ENCODE data around the gene PRKACB.

The PRKACB gene

DNA sequence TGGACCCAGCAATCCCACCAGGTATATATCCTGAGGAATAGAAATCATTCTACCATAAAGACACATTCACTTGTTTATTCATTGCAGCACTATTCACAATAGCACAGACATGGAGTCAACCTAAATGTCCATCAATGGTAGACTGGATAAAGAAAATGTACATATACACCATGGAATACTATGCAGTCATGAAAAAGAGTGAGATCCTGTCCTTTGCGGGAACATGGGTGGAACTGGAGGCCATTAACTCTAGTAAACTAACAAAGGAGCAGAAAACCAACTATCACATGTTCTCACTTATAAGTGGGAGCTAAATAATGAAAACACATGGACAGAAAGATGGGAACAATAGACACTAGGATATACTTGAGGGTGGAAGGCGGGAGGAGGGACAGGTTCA, 36.1 kb upstream of the PRKACB start:
- H3K36me3 ChIP-seq, result no peaks in the 10 kb centered on the region
- no peak for DNase-seq
- no peak for TF ChIP-seq CTCF (IDR thresholded peaks at IDR 0.05; ENCODE audit: low read depth, low read length)
- H3K4me3 ChIP-seq (ENCODE audit: low read depth, low read length), result no peak overlapping the region
- peaks cover 3% of the 10 kb centered on the region for H3K9me3 ChIP-seq (ENCODE audit: severe bottlenecking)
- no peaks in the 10 kb centered on the region for H3K27me3 ChIP-seq (ENCODE audit: insufficient read depth, low read depth, severe bottlenecking)
- H3K27ac ChIP-seq, result no peak overlapping the region

DNA sequence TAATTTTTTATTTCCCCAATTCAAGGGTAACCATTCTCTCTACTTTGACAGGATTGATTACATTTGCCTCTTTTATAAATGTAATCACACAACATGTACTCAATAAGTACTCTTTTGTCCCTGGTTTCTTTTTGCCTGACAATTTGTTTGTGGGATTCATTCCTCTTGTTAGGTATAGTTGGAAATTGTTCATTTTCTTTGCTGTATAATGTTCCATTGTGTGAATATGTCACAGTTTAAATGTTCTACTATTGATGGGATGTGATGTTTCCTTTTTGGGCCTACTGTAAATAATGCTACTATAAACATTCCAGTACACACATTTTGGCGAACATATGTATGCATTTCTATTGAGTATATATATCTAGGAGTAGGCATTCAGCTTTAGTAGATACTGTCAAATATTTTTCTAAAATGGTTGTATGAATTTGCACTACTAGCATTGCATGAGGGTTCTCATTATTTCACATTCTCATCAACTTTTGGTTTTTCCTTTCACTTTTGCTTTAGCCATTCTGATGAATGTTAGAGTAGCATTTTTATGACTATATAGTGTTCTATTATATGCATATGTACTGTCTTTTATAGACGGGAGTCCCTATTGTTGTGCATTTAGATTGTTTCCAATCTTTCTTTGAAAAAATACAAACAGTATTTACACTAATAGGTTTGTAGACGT, 35.0 kb upstream of the PRKACB start:
- H3K9me3 ChIP-seq (ENCODE audit: severe bottlenecking), result peaks cover 3% of the 10 kb centered on the region
- DNase-seq, result no peak
- no peak overlapping the region for H3K4me3 ChIP-seq (ENCODE audit: low read depth, low read length)
- H3K27me3 ChIP-seq (ENCODE audit: insufficient read depth, low read depth, severe bottlenecking), result no peaks in the 10 kb centered on the region
- TF ChIP-seq CTCF (IDR thresholded peaks at IDR 0.05; ENCODE audit: low read depth, low read length), result no peak
- H3K36me3 ChIP-seq, result no peaks in the 10 kb centered on the region
- no peak overlapping the region for H3K27ac ChIP-seq

GRCh38 chr1:84110629-84111028, 33.4 kb upstream of the PRKACB start:
- Histone ChIP-seq H3K27me3 (ENCODE audit: insufficient read depth, low read depth, severe bottlenecking) (no peaks in the 10 kb centered on the region), H3K27ac (no peak overlapping the region), H3K36me3 (no peaks in the 10 kb centered on the region), H3K9me3 (ENCODE audit: severe bottlenecking) (peaks cover 3% of the 10 kb centered on the region), H3K4me3 (ENCODE audit: low read depth, low read length) (no peak overlapping the region)
- TF ChIP-seq CTCF (IDR thresholded peaks at IDR 0.05; ENCODE audit: low read depth, low read length), result no peak
- no peak for DNase-seq

- H3K27ac ChIP-seq, result no peak overlapping the region
- TF ChIP-seq CTCF (IDR thresholded peaks at IDR 0.05; ENCODE audit: low read depth, low read length), result no peak
Observed at GRCh38 chr1:84116558-84116957, 27.5 kb upstream of the PRKACB start.

DNA sequence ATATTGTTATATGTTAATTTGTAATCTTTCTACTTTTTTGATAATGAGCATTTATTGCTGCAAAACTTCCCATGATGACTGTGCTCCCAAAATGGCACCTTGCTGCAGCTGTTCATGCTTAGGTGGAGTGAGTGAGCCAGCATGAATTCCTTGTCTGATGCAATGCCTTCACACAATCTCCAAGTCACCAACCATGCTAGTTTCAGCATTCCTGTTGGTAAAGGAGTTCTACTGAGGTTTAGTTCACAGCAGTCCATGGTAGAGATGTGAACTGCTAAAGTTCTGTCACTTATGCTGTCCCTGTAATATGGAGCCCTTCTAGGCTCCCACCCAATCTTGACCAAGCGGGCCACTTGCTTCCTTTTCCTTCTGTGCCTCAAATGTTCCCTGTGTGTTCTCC, 26.2 kb upstream of the PRKACB start:
- DNase-seq, result no peak
- Histone ChIP-seq H3K27ac (no peak overlapping the region), H3K27me3 (ENCODE audit: insufficient read depth, low read depth, severe bottlenecking) (no peaks in the 10 kb centered on the region), H3K4me3 (ENCODE audit: low read depth, low read length) (no peak overlapping the region), H3K36me3 (no peaks in the 10 kb centered on the region), H3K9me3 (ENCODE audit: severe bottlenecking) (no peaks in the 10 kb centered on the region)
- no peak for TF ChIP-seq CTCF (IDR thresholded peaks at IDR 0.05; ENCODE audit: low read depth, low read length)

More at GRCh38 chr1:84116558-84116957, 27.5 kb upstream of the PRKACB start:
- no peak for DNase-seq
- H3K9me3 ChIP-seq (ENCODE audit: severe bottlenecking), result no peaks in the 10 kb centered on the region
- no peaks in the 10 kb centered on the region for H3K27me3 ChIP-seq (ENCODE audit: insufficient read depth, low read depth, severe bottlenecking)
- no peak overlapping the region for H3K4me3 ChIP-seq (ENCODE audit: low read depth, low read length)
- H3K36me3 ChIP-seq, result no peaks in the 10 kb centered on the region

GRCh38 chr1:84121360-84121759, 22.7 kb upstream of the PRKACB start:
- Histone ChIP-seq H3K9me3 (ENCODE audit: severe bottlenecking) (no peaks in the 10 kb centered on the region), H3K4me3 (ENCODE audit: low read depth, low read length) (no peak overlapping the region), H3K36me3 (no peaks in the 10 kb centered on the region), H3K27ac (no peak overlapping the region), H3K27me3 (ENCODE audit: insufficient read depth, low read depth, severe bottlenecking) (no peaks in the 10 kb centered on the region)
- no peak for TF ChIP-seq CTCF (IDR thresholded peaks at IDR 0.05; ENCODE audit: low read depth, low read length)
- DNase-seq, result no peak
